CD4-positive, alpha-beta T cell treated with Interleukin-15 for 1 hour (primary cell): ENCODE measurements around the gene DTD2.
"Not testable (repeated sequence)": the region's sequence is repeated elsewhere in the genome, so short reads cannot be mapped to it uniquely, and the experiment has no call there.

Source experiments
- DNase-seq: peaks from one replicate; pipeline ENCODE4 v3.0.0-alpha.2; 2020

The DTD2 gene

GRCh38 chr14:31441273-31442111 lies 15.8 kb downstream of the DTD2 start:
- no peak for DNase-seq

GRCh38 chr14:31440280-31440679 lies 17.0 kb downstream of the DTD2 start:
- no peak for DNase-seq

- DNase-seq = no peak
Measured at GRCh38 chr14:31439561-31439960, 17.7 kb downstream of the DTD2 start.

GRCh38 chr14:31437045-31437691 lies 20.1 kb downstream of the DTD2 start:
- DNase-seq = not testable (repeated sequence)

- no peak for DNase-seq
Measured at GRCh38 chr14:31435276-31435675, 22.0 kb downstream of the DTD2 start.

GRCh38 chr14:31430634-31431264 lies 26.6 kb downstream of the DTD2 start:
- no peak for DNase-seq

- no peak for DNase-seq
Measured at GRCh38 chr14:31429791-31430190, 27.5 kb downstream of the DTD2 start.

GRCh38 chr14:31428011-31428410 lies 29.3 kb downstream of the DTD2 start:
- no peak for DNase-seq

GRCh38 chr14:31426663-31427062 lies 30.6 kb downstream of the DTD2 start:
- no peak for DNase-seq

GRCh38 chr14:31425905-31426304 lies 31.4 kb downstream of the DTD2 start:
- no peak for DNase-seq

- no peak for DNase-seq
Measured at GRCh38 chr14:31421200-31421599, 36.1 kb downstream of the DTD2 start.

GRCh38 chr14:31420319-31421111 lies 36.8 kb downstream of the DTD2 start, which contains the start of gene HEATR5A:
TSS of gene HEATR5A (minus strand) at chr14:31420550. CDS start at chr14:31402975, 17,575 bp downstream.
- peak; percentile 92 for DNase-seq

- DNase-seq = no peak
Measured at GRCh38 chr14:31419967-31420318, 37.4 kb downstream of the DTD2 start.

- no peak for DNase-seq
Measured at GRCh38 chr14:31419179-31419966, 37.9 kb downstream of the DTD2 start.

GRCh38 chr14:31418440-31418839 lies 38.9 kb downstream of the DTD2 start:
- no peak for DNase-seq

GRCh38 chr14:31414190-31414833 lies 43.0 kb downstream of the DTD2 start:
- DNase-seq = no peak

GRCh38 chr14:31411218-31411727 lies 46.0 kb downstream of the DTD2 start:
- no peak for DNase-seq

GRCh38 chr14:31410048-31410650 lies 47.2 kb downstream of the DTD2 start:
- no peak for DNase-seq

- DNase-seq = no peak
Measured at GRCh38 chr14:31408421-31408820, 48.9 kb downstream of the DTD2 start.

GRCh38 chr14:31405599-31406232 lies 51.6 kb downstream of the DTD2 start:
- DNase-seq = no peak

GRCh38 chr14:31405106-31405505 lies 52.2 kb downstream of the DTD2 start:
- no peak for DNase-seq
